Suprapubic skin (tissue), 4 donors: ENCODE measurements around the gene HCN4. TPM values are rescaled to one million over a fixed set of nuclear protein-coding genes. Genes with fewer than 3 reads are reported as not detected.

Experiments
- DNase-seq, 2 donors: peaks; one replicate each; pipeline ENCODE4 v3.0.0-alpha.2; 2019; ENCODE audit warnings: low spot score in 2 of 2
- H3K27ac ChIP-seq: fragments of 200-600 bp; sonication (generic); one replicate; pipeline ENCODE4 v1.5.1; 2019
- H3K27me3 ChIP-seq: fragments of 200-600 bp; sonication (generic); one replicate; pipeline ENCODE4 v1.5.1; 2019
- H3K36me3 ChIP-seq: fragments of 200-600 bp; sonication (generic); one replicate; pipeline ENCODE4 v1.5.1; 2019
- H3K4me1 ChIP-seq: fragments of 200-600 bp; sonication (generic); one replicate; pipeline ENCODE4 v1.5.1; 2019
- H3K4me3 ChIP-seq: fragments of 200-600 bp; sonication (generic); one replicate; pipeline ENCODE4 v1.5.1; 2019; ENCODE audit warnings: mild to moderate bottlenecking
- H3K9me3 ChIP-seq: fragments of 200-600 bp; sonication (generic); one replicate; pipeline ENCODE4 v1.5.1; 2019
- EP300 ChIP-seq: sonication (generic); formaldehyde crosslinking; IDR thresholded peaks from one replicate; pipeline ENCODE4 v1.6.1; 2017; ENCODE audit warnings: antibody characterized with exemption
- POLR2A ChIP-seq, 2 donors: fragments of 450-650 bp; IDR thresholded peaks; one replicate each; pipeline ENCODE4 v1.6.1; 2017; ENCODE audit warnings: antibody characterized with exemption in 2 of 2, mild to moderate bottlenecking in 2 of 2, moderate library complexity in 2 of 2
- POLR2AphosphoS5 ChIP-seq, 3 donors: sonication (generic); formaldehyde crosslinking; IDR thresholded peaks; one replicate each; pipeline ENCODE4 v1.6.1; 2017; ENCODE audit warnings: antibody characterized with exemption in 3 of 3
- whole genome bisulfite sequencing: methylation state at CpG from one replicate; pipeline ENCODE4 v1.1.5; 2018; 5-methylcytosine and 5-hydroxymethylcytosine counted together
- total RNA-seq, 4 donors: library from RNA; depleted of rRNA; stranded (reverse); fragments of >200 nt; gene quantifications; one replicate each; pipeline ENCODE4 v1.1.0, GENCODE V29; 2016
- TF ChIP-seq, protein P1 (sequence below), 2 donors: fragments of 200-600 bp in 1 of 2; fragments of 450-650 bp in 1 of 2; sonication (generic) in 1 of 2; IDR thresholded peaks; one replicate each; pipeline ENCODE4 v1.5.1; 2016 to 2019; ENCODE audit warnings: antibody characterized with exemption in 2 of 2, mild to moderate bottlenecking in 1 of 2, moderate library complexity in 1 of 2

Gene HCN4
- total RNA-seq, 4 donors from 2014 or later: 0.17 TPM; not detected in 3

DNA sequence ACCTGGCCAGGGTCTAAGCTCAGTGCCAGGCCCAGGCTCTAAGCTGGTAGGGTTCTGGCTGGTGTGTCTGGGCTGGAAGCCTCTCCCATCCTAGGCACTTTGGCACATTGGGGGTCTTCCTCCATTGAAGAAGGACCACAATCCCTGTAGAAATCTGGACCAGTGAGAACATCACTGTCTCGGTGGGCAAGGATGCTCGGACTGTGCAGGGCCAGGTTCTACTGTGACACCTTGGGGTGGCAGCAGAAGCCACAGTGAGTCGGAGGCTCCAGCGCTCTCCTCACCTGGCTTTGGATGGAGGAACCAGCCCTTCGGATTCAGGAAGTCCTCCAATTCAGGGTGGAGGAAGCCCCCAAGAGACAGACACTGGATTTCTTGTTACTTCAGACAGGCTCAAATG, 17.5 kb upstream of the HCN4 start:
- no peak for DNase-seq
- H3K9me3 ChIP-seq: no peaks in the 10 kb centered on the region
- no peak overlapping the region for H3K27ac ChIP-seq
- H3K4me3 ChIP-seq: no peak overlapping the region
- H3K27me3 ChIP-seq: peaks cover 52% of the 10 kb centered on the region
- no peaks in the 10 kb centered on the region for H3K36me3 ChIP-seq
- TF ChIP-seq POLR2AphosphoS5 (IDR thresholded peaks at IDR 0.05) (no peak), POLR2A (IDR thresholded peaks at IDR 0.05) (no peak), EP300 (no peak)
- TF ChIP-seq, protein P1, sequence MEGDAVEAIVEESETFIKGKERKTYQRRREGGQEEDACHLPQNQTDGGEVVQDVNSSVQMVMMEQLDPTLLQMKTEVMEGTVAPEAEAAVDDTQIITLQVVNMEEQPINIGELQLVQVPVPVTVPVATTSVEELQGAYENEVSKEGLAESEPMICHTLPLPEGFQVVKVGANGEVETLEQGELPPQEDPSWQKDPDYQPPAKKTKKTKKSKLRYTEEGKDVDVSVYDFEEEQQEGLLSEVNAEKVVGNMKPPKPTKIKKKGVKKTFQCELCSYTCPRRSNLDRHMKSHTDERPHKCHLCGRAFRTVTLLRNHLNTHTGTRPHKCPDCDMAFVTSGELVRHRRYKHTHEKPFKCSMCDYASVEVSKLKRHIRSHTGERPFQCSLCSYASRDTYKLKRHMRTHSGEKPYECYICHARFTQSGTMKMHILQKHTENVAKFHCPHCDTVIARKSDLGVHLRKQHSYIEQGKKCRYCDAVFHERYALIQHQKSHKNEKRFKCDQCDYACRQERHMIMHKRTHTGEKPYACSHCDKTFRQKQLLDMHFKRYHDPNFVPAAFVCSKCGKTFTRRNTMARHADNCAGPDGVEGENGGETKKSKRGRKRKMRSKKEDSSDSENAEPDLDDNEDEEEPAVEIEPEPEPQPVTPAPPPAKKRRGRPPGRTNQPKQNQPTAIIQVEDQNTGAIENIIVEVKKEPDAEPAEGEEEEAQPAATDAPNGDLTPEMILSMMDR (IDR thresholded peaks at IDR 0.05): no peak
- H3K4me1 ChIP-seq: no peaks in the 10 kb centered on the region
- 90% methylated on average over 5 of the region's 5 CpGs for WGBS

DNA sequence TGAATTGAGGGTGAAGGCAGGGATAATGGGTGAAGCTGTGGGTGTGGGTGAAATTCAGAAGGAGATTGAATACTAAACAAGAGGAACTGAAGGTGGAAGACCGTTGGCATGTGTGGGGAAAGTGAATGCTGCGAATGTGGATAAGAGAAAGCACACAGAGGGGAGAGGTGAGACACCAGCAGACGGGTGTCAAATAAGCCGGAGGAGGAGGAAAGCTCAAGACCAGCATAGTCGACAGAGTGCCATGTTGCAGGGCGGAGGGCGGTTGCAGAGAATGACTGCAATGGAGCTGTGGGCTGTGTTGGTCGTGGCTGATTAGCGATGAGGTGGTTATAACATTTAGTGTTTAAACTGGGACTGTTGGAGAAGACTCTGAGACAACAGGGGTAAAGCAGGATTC, 16.4 kb upstream of the HCN4 start:
- DNase-seq: no peak
- H3K4me1 ChIP-seq: no peaks in the 10 kb centered on the region
- TF ChIP-seq EP300: no peak
- no peak overlapping the region for H3K27ac ChIP-seq
- no peak overlapping the region for H3K4me3 ChIP-seq
- WGBS: 86% methylated on average over 9 of the region's 9 CpGs
- no peaks in the 10 kb centered on the region for H3K36me3 ChIP-seq
- H3K9me3 ChIP-seq: no peaks in the 10 kb centered on the region
- H3K27me3 ChIP-seq: peaks cover 53% of the 10 kb centered on the region

DNA sequence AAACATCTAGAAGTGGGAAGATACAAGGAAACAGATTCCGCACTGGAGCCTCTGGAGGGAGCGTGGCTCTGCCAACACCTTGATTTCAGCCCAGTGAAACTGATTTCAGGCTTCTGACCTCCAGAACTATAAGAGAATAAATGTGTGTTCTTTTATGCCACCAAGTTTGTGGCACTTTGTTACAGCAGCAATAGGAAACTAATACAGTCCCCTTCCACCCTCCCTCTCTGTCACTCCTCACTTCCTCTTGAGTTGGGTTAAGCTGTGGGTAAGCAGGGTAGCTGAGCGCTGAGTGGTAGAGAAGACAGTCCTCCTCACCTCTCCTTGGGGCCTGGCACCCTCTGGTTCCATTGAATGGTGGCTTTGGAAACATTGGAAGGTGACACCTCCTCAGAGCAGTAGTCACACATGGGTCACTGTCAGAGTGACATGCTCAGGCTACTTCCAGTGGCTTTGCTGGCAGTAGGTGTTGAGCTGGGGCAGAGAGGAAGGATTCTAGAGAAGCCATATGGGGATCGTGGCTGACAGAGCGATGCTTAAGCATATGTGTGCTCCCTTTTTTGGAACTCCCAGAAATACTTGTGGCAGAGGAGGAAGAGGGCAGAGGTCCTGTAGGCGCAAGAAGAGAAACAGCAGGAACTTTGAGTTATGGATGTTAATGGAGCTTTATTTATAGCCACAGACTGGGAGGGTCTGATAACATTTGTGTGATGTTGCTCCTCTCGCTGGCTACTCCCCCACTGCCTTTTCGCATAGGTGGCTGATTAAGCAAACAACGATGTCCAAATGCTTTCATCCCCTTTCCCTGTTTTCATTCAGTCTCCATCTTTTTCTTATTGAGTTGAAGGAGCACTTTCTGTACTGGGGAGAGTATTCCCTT, 14.8 kb upstream of the HCN4 start:
- WGBS: 70% methylated on average over 9 of the region's 9 CpGs
- H3K27me3 ChIP-seq: peaks cover 61% of the 10 kb centered on the region
- no peaks in the 10 kb centered on the region for H3K36me3 ChIP-seq
- no peak overlapping the region for H3K27ac ChIP-seq
- no peak overlapping the region for H3K4me3 ChIP-seq
- DNase-seq: no peak
- no peaks in the 10 kb centered on the region for H3K4me1 ChIP-seq
- no peaks in the 10 kb centered on the region for H3K9me3 ChIP-seq
- TF ChIP-seq EP300 (no peak), POLR2AphosphoS5 (IDR thresholded peaks at IDR 0.05) (no peak), POLR2A (IDR thresholded peaks at IDR 0.05) (no peak)
- TF ChIP-seq, protein P1 (IDR thresholded peaks at IDR 0.05): no peak

DNA sequence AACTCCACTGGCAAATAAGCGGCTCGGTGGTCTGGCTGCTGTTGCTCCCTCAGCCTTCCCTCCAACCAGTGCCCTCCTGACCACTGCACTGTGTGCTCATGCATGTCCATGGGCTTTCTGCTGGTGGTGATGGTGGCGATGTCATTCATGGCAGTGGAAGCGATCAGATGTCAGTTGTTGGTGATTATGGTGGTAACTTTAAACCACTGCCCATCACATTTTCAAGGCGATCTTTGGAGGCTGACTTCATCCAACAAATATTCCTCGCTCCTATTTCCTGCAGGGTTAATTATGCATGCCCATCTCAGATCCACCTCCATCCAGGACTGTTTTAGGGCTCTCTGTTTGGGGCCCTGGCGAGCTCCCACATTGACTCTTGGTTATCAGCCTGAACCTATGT, 13.4 kb upstream of the HCN4 start:
- H3K4me1 ChIP-seq: no peaks in the 10 kb centered on the region
- H3K36me3 ChIP-seq: no peaks in the 10 kb centered on the region
- TF ChIP-seq POLR2AphosphoS5 (IDR thresholded peaks at IDR 0.05): no peak
- 94% methylated on average over 7 of the region's 7 CpGs for whole genome bisulfite sequencing
- H3K9me3 ChIP-seq: no peaks in the 10 kb centered on the region
- H3K27me3 ChIP-seq: peaks cover 57% of the 10 kb centered on the region
- H3K27ac ChIP-seq: no peak overlapping the region
- H3K4me3 ChIP-seq: no peak overlapping the region
- no peak for DNase-seq

DNA sequence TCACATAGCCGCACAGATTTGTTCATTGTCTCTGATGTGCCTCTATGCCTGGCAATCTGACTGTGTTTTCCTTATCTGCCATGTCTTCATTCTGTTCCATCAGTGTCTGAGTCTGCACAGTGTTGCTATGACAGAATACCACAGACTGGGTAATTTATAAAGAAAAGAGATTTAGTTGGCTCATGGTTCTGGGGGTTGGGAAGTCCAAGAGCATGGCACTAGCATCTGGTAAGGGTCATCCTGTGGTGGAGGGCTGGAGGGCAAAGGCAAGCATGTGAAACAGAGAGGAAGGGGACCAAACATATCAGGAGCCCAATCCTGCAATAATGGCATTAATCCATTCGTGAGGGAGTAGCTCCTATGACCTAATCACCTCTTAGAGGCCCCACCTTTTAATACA, 11.9 kb upstream of the HCN4 start:
- no peak for TF ChIP-seq POLR2AphosphoS5 (IDR thresholded peaks at IDR 0.05)
- no peaks in the 10 kb centered on the region for H3K4me1 ChIP-seq
- 80% methylated on average over 2 of the region's 2 CpGs for WGBS
- DNase-seq: no peak
- H3K4me3 ChIP-seq: no peak overlapping the region
- H3K27me3 ChIP-seq: peaks cover 57% of the 10 kb centered on the region
- H3K9me3 ChIP-seq: no peaks in the 10 kb centered on the region
- H3K27ac ChIP-seq: no peak overlapping the region
- no peaks in the 10 kb centered on the region for H3K36me3 ChIP-seq

DNA sequence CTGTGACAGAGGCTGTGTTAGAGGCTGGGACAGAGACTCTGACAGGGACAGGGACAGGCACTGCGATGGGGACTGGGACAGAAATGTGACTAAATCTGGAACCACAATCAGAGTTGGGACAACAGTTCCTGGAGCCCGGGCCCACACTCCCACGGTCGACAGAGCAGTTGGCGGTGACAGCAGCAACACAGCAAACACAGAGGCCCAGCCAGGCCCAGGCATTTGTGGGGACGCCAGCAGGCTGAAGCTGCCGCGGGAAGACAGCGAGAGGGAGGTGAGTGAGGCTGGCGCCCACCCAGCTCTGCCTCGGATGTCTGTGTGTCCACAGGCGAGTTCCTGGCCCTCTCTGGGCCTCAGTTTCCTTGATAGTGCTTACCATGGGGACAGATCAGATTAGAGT, 9.3 kb upstream of the HCN4 start:
- Histone ChIP-seq H3K4me1 (no peaks in the 10 kb centered on the region), H3K9me3 (no peaks in the 10 kb centered on the region), H3K4me3 (no peak overlapping the region), H3K27ac (no peak overlapping the region), H3K36me3 (no peaks in the 10 kb centered on the region), H3K27me3 (peaks cover 65% of the 10 kb centered on the region)
- DNase-seq: no peak
- 56% methylated on average over 11 of the region's 12 CpGs for WGBS
- TF ChIP-seq POLR2AphosphoS5 (IDR thresholded peaks at IDR 0.05): no peak
- TF ChIP-seq, protein P1 (IDR thresholded peaks at IDR 0.05): no peak
- TF ChIP-seq POLR2A (IDR thresholded peaks at IDR 0.05): no peak
- no peak for TF ChIP-seq EP300
